ENCODE data around the gene TRIM24. TPM values are rescaled to one million over a fixed set of nuclear protein-coding genes. Genes with fewer than 3 reads are reported as not detected.

Gene TRIM24
- total and polyA plus RNA-seq, 10 of the 15 experiments (the other 5 are each of a cell fraction or from before 2014, with no cell fraction given), result 4.6 to 23.5 (median 13.6) TPM

DNA sequence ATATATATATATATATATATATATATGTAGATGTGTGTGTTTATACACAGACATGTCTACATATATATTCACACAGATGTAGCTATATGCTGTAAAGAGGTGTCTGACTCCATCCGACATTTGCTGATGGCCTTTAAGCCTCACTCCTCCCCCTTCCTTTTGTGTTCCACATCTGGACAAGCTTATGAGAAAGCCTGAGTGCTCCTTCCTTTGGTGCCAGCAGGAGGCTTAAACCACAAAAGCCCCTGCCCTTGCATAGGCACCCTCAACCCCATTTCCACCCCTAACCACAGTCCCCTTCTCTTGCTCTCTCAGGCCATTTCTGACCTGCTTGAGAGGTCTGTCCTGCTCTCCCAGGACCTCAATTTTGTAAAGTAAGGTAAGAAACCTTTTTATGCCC lies 142.4 kb downstream of the TRIM24 start:
- H2AFZ ChIP-seq (ENCODE audit: control insufficient read depth, low read depth, low read length), result no peak overlapping the region
- ATAC-seq (no peak), DNase-seq (ENCODE audit: low read depth, low spot score) (no peak), FAIRE-seq (no peak)
- ChIA-PET CTCF (no interaction called here), POLR2A (no interaction called here), SMC1A (ENCODE audit: uncharacterized antibody, unreplicated experiment) (no interaction called here), RAD21 (ENCODE audit: unreplicated experiment) (interaction anchor here (0.5 kb wide), 1 partner anchor 218 kb away, joined by 3 read pairs; no protein-coding TSS in a partner anchor)
- in situ Hi-C loops (cut with MboI), result no loop called here
- H3K36me3 ChIP-seq (ENCODE audit: control insufficient read depth in 2 of 2, insufficient read depth in 2 of 2, low read length in 1 of 2), result no peaks in the 10 kb centered on the region
- H3K9ac ChIP-seq (ENCODE audit: control insufficient read depth, insufficient read depth, low read length), result no peak overlapping the region
- H4K20me1 ChIP-seq (ENCODE audit: control insufficient read depth, insufficient read depth), result no peaks in the 10 kb centered on the region
- H3K9me3 ChIP-seq (replicated peaks; ENCODE audit: control insufficient read depth, insufficient read depth, low read length), result no peaks in the 10 kb centered on the region
- H3K4me3 ChIP-seq, result no peak overlapping the region
- no peaks in the 10 kb centered on the region for H3K27me3 ChIP-seq (replicated peaks in 1 of 2; ENCODE audit: control insufficient read depth in 2 of 2, insufficient read depth in 2 of 2, low read length in 1 of 2)
- no peak overlapping the region for H3K27ac ChIP-seq (ENCODE audit: control insufficient read depth, insufficient read depth)
- BruUV-seq (replicated peaks), result no TSS peak
- no peaks in the 10 kb centered on the region for H3K4me1 ChIP-seq (ENCODE audit: control insufficient read depth, insufficient read depth, low read length)
- H3K4me2 ChIP-seq (ENCODE audit: control insufficient read depth, insufficient read depth), result no peak overlapping the region
- H3K79me2 ChIP-seq (ENCODE audit: control insufficient read depth, insufficient read depth, low read length), result no peaks in the 10 kb centered on the region
- WGBS (ENCODE audit: insufficient coverage, insufficient replicate concordance, low lambda C conversion rate, missing lambda C conversion rate), result 100% methylated on average over 1 of the region's 1 CpG
- intact Hi-C loops (cut with micrococcal nuclease; ENCODE audit: unreplicated experiment), result no loop called here
- TF ChIP-seq HDAC2 (IDR thresholded peaks at IDR 0.05) (no peak), ZSCAN29 (IDR thresholded peaks at IDR 0.05) (no peak), SPI1 (IDR thresholded peaks at IDR 0.05; ENCODE audit: borderline replicate concordance, insufficient read depth, low read depth, low read length) (no peak), ZBED1 (IDR thresholded peaks at IDR 0.05; ENCODE audit: borderline replicate concordance) (no peak), CHD2 (IDR thresholded peaks at IDR 0.05; ENCODE audit: borderline replicate concordance, low read depth, low read length) (no peak), SRF (IDR thresholded peaks at IDR 0.05; ENCODE audit: low read depth in 2 of 2, low read length in 2 of 2) (no peak), RB1 (IDR thresholded peaks at IDR 0.05; ENCODE audit: borderline replicate concordance) (no peak), WRNIP1 (IDR thresholded peaks at IDR 0.05; ENCODE audit: borderline replicate concordance, low read depth, low read length) (no peak), BACH1 (IDR thresholded peaks at IDR 0.05; ENCODE audit: borderline replicate concordance) (no peak), MAX (IDR thresholded peaks at IDR 0.05; ENCODE audit: low read depth, low read length) (no peak), E2F8 (IDR thresholded peaks at IDR 0.05; ENCODE audit: low read depth, partially characterized antibody) (no peak), PML (IDR thresholded peaks at IDR 0.05; ENCODE audit: low read length) (no peak), EGR1 (IDR thresholded peaks at IDR 0.05; ENCODE audit: borderline replicate concordance in 1 of 2, low read depth in 2 of 2, low read length in 2 of 2) (no peak)
- TF ChIP-seq, protein P1, sequence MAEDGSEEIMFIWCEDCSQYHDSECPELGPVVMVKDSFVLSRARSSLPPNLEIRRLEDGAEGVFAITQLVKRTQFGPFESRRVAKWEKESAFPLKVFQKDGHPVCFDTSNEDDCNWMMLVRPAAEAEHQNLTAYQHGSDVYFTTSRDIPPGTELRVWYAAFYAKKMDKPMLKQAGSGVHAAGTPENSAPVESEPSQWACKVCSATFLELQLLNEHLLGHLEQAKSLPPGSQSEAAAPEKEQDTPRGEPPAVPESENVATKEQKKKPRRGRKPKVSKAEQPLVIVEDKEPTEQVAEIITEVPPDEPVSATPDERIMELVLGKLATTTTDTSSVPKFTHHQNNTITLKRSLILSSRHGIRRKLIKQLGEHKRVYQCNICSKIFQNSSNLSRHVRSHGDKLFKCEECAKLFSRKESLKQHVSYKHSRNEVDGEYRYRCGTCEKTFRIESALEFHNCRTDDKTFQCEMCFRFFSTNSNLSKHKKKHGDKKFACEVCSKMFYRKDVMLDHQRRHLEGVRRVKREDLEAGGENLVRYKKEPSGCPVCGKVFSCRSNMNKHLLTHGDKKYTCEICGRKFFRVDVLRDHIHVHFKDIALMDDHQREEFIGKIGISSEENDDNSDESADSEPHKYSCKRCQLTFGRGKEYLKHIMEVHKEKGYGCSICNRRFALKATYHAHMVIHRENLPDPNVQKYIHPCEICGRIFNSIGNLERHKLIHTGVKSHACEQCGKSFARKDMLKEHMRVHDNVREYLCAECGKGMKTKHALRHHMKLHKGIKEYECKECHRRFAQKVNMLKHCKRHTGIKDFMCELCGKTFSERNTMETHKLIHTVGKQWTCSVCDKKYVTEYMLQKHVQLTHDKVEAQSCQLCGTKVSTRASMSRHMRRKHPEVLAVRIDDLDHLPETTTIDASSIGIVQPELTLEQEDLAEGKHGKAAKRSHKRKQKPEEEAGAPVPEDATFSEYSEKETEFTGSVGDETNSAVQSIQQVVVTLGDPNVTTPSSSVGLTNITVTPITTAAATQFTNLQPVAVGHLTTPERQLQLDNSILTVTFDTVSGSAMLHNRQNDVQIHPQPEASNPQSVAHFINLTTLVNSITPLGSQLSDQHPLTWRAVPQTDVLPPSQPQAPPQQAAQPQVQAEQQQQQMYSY (CRISPR knock-in tag; IDR thresholded peaks at IDR 0.05), result no peak
- TF ChIP-seq, protein P2, sequence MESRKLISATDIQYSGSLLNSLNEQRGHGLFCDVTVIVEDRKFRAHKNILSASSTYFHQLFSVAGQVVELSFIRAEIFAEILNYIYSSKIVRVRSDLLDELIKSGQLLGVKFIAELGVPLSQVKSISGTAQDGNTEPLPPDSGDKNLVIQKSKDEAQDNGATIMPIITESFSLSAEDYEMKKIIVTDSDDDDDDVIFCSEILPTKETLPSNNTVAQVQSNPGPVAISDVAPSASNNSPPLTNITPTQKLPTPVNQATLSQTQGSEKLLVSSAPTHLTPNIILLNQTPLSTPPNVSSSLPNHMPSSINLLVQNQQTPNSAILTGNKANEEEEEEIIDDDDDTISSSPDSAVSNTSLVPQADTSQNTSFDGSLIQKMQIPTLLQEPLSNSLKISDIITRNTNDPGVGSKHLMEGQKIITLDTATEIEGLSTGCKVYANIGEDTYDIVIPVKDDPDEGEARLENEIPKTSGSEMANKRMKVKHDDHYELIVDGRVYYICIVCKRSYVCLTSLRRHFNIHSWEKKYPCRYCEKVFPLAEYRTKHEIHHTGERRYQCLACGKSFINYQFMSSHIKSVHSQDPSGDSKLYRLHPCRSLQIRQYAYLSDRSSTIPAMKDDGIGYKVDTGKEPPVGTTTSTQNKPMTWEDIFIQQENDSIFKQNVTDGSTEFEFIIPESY (IDR thresholded peaks at IDR 0.05), result no peak

Data from GM12878 (cell line).